ENCODE data around the gene SMIM10L2A. TPM values are rescaled to one million over a fixed set of nuclear protein-coding genes. Genes with fewer than 3 reads are reported as not detected.

SMIM10L2A gene
- total and polyA plus RNA-seq, 2 of the 8 experiments (the other 6 are each of a cell fraction or from before 2014, with no cell fraction given), result 5.0 to 7.5 TPM

- WGBS, 2 experiments (ENCODE audit: extremely low coverage in 1 of 2, insufficient coverage in 1 of 2, insufficient read length in 1 of 2, insufficient replicate concordance in 2 of 2, low coverage in 1 of 2, low lambda C conversion rate in 2 of 2, missing lambda C conversion rate in 1 of 2), result 94% methylated on average over 13 of the region's 22 CpGs; no CpG with 5 or more reads in 1 of the 2 experiments
- H4K91ac ChIP-seq (replicated peaks; ENCODE audit: insufficient read length, low read length), result no peak overlapping the region
- ChIA-PET CTCF (ENCODE audit: partially characterized antibody) (interaction anchor here (1.0 to 3.2 kb wide), 12 partner anchors 12 to 499 kb away, joined by 3 to 13 read pairs (median 4); no protein-coding TSS in a partner anchor), POLR2A (ENCODE audit: partially characterized antibody) (interaction anchor here (1.1 kb wide), 1 partner anchor 11 kb away, joined by 3 read pairs; no protein-coding TSS in a partner anchor)
- H3K27me3 ChIP-seq (replicated peaks in 1 of 4; ENCODE audit: control insufficient read depth in 3 of 4, extremely low read depth in 1 of 4, insufficient read depth in 3 of 4, low read length in 3 of 4), result no peaks in the 10 kb centered on the region
- H3K18ac ChIP-seq (ENCODE audit: extremely low read depth, low read length), result no peak overlapping the region
- H3K23ac ChIP-seq (ENCODE audit: insufficient read length), result no peak overlapping the region
- H3K4ac ChIP-seq (replicated peaks; ENCODE audit: insufficient read length, low read depth, low read length), result no peak overlapping the region
- FAIRE-seq (no peak), DNase-seq (ENCODE audit: low read depth in 1 of 2, low spot score in 2 of 2) (no peak)
- no peak overlapping the region for H3K4me3 ChIP-seq (ENCODE audit: extremely low read depth in 1 of 4, insufficient read depth in 2 of 4, low read depth in 3 of 4, low read length in 4 of 4)
- no peak overlapping the region for H3K56ac ChIP-seq (replicated peaks; ENCODE audit: insufficient read length, low read depth, low read length)
- no peak overlapping the region for H2BK15ac ChIP-seq (ENCODE audit: low read length)
- no peak overlapping the region for H2AK5ac ChIP-seq (ENCODE audit: low read depth, low read length)
- H3K36me3 ChIP-seq (ENCODE audit: control insufficient read depth in 2 of 4, insufficient read depth in 4 of 4, low read length in 3 of 4), result no peaks in the 10 kb centered on the region
- no peak overlapping the region for H3K4me2 ChIP-seq (ENCODE audit: insufficient read depth in 1 of 2, low read depth in 2 of 2, low read length in 2 of 2)
- no peak overlapping the region for H2BK12ac ChIP-seq (ENCODE audit: low read depth, low read length)
- H4K8ac ChIP-seq (ENCODE audit: extremely low read depth, insufficient read depth, low read length), result no peak overlapping the region
- H3K79me2 ChIP-seq (ENCODE audit: control insufficient read depth in 1 of 2, insufficient read depth in 2 of 2, low read length in 2 of 2), result no peaks in the 10 kb centered on the region
- no peak overlapping the region for H4K5ac ChIP-seq (ENCODE audit: insufficient read length, low read depth, low read length)
- H3K14ac ChIP-seq (ENCODE audit: insufficient read length), result no peak overlapping the region
- no peak overlapping the region for H3K9ac ChIP-seq (replicated peaks in 1 of 4; ENCODE audit: extremely low read depth in 1 of 4, low read depth in 3 of 4, low read length in 3 of 4)
- H3K27ac ChIP-seq (ENCODE audit: low read depth, low read length), result no peak overlapping the region
- H4K20me1 ChIP-seq (replicated peaks in 1 of 2; ENCODE audit: control insufficient read depth in 1 of 2, insufficient read depth in 2 of 2, low read length in 2 of 2), result no peaks in the 10 kb centered on the region
- H2BK120ac ChIP-seq (replicated peaks; ENCODE audit: low read depth, low read length), result no peak overlapping the region
- H3K4me1 ChIP-seq (replicated peaks in 1 of 4; ENCODE audit: control insufficient read depth in 3 of 4, insufficient read depth in 4 of 4, low read length in 3 of 4), result no peaks in the 10 kb centered on the region; a peak in 2 of 7 replicates
- H2AFZ ChIP-seq (ENCODE audit: low read length), result no peak overlapping the region
- peaks cover 0 to 12% of the 10 kb centered on the region in 2 experiments; a peak in 1 of 4 replicates for H3K9me3 ChIP-seq (ENCODE audit: insufficient read depth in 2 of 2, low read depth in 1 of 2, low read length in 1 of 2)
- H2BK20ac ChIP-seq (ENCODE audit: low read length), result no peak overlapping the region
- no peaks in the 10 kb centered on the region for H3K79me1 ChIP-seq (ENCODE audit: low read depth, low read length)
- H3K23me2 ChIP-seq (ENCODE audit: low read depth, low read length), result no peaks in the 10 kb centered on the region
- H2BK5ac ChIP-seq (ENCODE audit: low read depth, low read length), result no peak overlapping the region
- TF ChIP-seq BRCA1 (IDR thresholded peaks at IDR 0.05; ENCODE audit: low read depth, low read length), result no peak
- TF ChIP-seq RAD21 (IDR thresholded peaks at IDR 0.05 in 1 of 2, conservative IDR thresholded peaks at IDR 0.05 in 1 of 2; ENCODE audit: low read depth in 2 of 2, low read length in 2 of 2), result peak in 1 of 2 experiments; percentile 23; a peak in 1 of 4 replicates
- TF ChIP-seq TAF1 (IDR thresholded peaks at IDR 0.05; ENCODE audit: low read depth, low read length), result no peak
- no peak for TF ChIP-seq YY1 (IDR thresholded peaks at IDR 0.05; ENCODE audit: low read depth, low read length)
- no peak for TF ChIP-seq ASH2L (IDR thresholded peaks at IDR 0.05; ENCODE audit: low read length)
- no peak for TF ChIP-seq SAP30 (IDR thresholded peaks at IDR 0.05; ENCODE audit: insufficient read depth, insufficient replicate concordance, low read length)
- no peak for TF ChIP-seq RBBP5 (IDR thresholded peaks at IDR 0.05; ENCODE audit: borderline replicate concordance, low read depth, low read length)
- TF ChIP-seq RXRA (IDR thresholded peaks at IDR 0.05; ENCODE audit: insufficient read depth, low read depth, low read length), result no peak
- no peak for TF ChIP-seq CHD1 (IDR thresholded peaks at IDR 0.05; ENCODE audit: low read depth, low read length)
- TF ChIP-seq USF2 (IDR thresholded peaks at IDR 0.05; ENCODE audit: low read length), result no peak
These were observed 11.3 kb downstream of the SMIM10L2A start for GRCh38 chrX:135432881-135433521.
